Activated CD8-positive, alpha-beta memory T cell treated with anti-CD3 and anti-CD28 coated beads for 48 hours (primary cell): ENCODE results near the gene NDOR1.
A peak's percentile ranks its signal among the peaks of the same experiment; 100 is the strongest.
"Not testable (repeated sequence)": the region's sequence is repeated elsewhere in the genome, so short reads cannot be mapped to it uniquely, and the experiment has no call there.

Source experiments
- DNase-seq, 3 experiments: peaks; one replicate each; pipeline ENCODE4 v3.0.0-alpha.2; 2020; ENCODE audit warnings: low read depth in 2 of 3, low spot score in 2 of 3

NDOR1 gene

DNA sequence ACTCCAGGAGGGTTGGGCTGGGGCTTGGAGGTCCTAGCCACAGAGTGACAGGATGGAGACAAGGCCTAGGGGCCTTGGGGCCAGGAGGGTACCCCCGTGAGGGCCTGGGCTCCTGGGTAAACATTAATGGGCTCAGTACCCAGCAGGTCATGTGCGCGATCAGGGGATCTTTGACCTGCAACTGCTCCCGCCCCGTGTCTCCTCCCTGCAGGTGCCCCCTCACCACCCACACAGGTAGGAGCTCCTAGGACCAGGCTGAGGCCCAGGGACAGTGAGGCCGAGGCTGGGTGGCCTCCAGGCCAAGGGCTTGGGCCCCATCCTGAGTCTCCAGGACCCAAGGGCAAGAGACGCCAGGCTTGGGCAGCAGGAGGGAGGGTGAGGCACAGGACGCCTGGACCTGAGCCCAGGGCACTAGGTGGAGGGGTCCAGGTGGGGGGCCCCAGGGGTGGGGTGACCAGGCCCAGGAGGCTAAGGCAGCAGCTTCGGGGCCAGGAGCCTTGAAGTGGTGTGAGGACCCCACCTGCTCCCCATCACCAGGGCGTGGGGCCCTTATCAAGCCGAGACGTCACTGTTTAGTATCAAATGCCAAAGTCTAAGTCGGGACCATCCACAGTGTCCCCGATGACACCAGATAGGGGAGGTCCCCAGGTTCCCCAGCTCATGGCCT lies 25.3 kb downstream of the NDOR1 start, which contains the start of gene SLC34A3:
SLC34A3 (plus strand) TSS at position 197 of the 667 bp plus-strand sequence. CDS start 802 bp downstream, outside the sequence.
- no peak for DNase-seq

DNA sequence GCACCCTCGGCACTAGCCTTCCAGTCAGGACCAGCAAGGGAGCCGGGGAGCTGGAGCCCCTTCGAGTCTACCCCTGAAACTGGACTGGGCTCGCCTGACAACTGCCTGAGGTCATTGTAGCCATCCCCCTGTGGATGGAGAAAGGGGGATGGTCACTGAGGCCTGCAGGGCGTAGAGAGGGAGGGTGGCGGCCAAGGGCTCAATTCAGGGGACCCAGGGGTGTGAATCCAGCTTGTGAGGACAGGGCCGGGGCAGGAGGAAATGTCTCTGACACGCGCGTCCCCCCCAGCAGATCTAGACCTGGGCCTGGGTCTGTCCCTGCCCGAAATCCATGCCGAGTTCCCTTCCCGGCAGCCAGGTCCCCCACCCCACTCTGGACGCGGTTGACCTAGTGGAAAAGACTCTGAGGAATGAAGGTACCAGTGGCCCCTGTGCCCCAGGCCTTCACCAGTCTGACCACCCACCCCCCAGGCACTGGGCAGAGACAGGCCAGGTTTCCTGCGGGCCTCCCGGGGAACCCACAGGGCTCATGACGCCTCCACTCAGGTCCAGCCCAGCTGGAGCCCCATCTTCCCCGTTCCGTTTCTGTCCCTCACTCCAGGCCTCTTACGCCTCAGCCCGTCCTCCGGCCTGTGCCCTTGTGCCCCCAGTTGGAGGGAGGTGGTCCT lies 26.0 kb downstream of the NDOR1 start:
- DNase-seq = no peak

- no peak for DNase-seq
Observed at GRCh38 chr9:137232101-137232500, 26.6 kb downstream of the NDOR1 start.

DNA sequence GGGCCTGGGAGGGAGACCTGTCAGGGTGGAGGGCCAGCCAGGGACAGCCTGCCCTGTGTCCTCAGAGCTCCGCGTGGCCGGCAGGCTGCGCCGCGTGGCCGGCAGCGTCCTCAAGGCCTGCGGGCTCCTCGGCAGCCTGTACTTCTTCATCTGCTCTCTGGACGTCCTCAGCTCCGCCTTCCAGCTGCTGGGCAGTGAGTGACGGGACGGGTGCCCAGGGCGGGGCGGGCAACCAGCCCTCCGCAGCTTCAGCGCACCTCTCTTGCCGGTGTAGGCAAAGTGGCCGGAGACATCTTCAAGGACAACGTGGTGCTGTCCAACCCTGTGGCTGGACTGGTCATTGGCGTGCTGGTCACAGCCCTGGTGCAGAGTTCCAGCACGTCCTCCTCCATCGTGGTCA lies 27.0 kb downstream of the NDOR1 start:
- DNase-seq = no peak

DNA sequence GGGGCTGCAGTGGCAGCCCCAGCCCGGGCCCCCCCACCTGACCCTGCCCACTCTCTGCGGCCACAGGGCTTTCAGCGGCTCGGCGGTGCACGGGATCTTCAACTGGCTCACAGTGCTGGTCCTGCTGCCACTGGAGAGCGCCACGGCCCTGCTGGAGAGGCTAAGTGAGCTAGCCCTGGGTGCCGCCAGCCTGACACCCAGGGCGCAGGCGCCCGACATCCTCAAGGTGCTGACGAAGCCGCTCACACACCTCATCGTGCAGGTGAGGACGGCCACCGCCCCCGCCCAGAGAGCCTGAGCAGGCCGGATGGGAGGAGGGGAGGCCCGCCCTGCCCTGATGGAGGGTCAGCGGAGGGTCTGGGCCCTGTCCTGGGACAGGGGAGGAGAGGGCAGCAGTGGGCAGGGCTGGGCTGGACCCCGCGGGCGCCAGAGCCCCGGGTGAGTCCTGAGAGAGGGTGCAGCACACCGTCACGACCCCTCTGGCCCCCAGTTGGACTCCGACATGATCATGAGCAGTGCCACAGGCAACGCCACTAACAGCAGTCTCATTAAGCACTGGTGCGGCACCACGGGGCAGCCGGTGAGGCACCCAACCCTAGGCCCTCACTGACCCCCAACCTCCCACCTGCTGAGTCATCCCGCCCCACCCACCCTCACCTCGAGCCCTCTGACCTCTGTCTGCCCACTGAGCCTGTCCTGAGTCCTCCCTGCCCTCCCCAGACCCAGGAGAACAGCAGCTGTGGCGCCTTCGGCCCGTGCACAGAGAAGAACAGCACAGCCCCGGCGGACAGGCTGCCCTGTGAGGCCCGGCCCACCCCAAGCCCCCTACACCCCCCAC lies 27.9 kb downstream of the NDOR1 start:
- DNase-seq = no peak

GRCh38 chr9:137234055-137234697 lies 28.7 kb downstream of the NDOR1 start:
- no peak for DNase-seq

DNA sequence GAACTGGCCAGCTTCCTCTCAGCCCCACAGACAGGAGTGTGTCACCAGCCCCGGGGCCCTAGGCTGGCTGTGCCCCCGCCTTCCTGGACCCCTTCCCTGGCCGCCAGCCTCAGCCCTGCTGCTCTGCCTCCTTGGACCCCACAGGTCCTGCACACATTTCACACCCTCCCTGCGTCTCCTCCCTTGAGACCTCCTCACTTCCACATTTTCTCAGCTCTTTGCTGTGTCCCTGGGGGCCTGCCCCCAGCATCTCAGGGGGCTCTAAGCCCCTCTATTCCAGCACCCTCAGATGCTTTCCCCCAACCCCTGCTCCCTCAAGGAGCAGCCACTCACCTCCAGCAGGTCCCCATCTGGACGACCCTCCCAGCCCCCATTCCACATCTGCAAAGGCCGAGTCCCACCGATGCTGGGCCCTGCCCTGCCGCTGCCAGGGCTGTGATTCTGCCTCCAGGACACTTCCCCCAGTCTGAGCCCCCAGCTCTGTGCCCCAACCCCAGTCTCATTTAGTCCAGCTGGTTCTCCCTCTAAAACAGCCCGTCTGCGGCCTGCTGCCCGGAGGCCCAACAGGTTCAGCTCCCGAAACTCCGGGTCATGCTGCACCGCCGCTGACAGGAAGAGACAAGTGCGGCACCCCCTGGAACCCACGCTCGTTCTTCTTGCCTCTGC lies 29.4 kb downstream of the NDOR1 start:
- no peak for DNase-seq

GRCh38 chr9:137235424-137236237 lies 30.1 kb downstream of the NDOR1 start:
- DNase-seq = no peak

- peak; percentile 70 to 89 (median 87) for DNase-seq
Observed at GRCh38 chr9:137236238-137236935, 30.9 kb downstream of the NDOR1 start.

DNA sequence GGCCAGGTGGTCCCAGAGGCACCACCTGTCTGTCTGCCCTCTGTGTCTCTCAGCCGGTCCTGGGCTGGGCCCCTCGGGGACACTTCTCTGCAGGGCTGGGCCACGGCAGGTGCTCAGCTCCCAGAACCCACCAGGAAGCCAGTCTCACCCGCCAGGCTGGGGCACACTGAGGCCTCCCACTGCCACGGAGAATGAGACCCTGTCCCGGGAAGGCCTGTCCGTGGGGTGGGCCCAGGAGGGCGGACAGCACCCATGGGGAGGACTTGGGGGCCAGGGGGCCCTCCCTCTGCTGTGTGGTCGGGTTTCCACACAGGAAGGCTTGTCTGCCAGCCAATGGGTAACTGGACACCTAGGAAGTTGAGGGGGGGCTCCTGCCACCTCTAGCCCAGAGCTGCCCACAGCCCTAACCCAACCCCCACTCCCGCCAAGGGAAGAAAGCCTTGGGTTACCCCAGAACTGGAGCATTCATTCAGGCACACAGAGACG lies 31.5 kb downstream of the NDOR1 start:
- no peak for DNase-seq

GRCh38 chr9:137237759-137238726 lies 32.5 kb downstream of the NDOR1 start:
- no peak for DNase-seq

DNA sequence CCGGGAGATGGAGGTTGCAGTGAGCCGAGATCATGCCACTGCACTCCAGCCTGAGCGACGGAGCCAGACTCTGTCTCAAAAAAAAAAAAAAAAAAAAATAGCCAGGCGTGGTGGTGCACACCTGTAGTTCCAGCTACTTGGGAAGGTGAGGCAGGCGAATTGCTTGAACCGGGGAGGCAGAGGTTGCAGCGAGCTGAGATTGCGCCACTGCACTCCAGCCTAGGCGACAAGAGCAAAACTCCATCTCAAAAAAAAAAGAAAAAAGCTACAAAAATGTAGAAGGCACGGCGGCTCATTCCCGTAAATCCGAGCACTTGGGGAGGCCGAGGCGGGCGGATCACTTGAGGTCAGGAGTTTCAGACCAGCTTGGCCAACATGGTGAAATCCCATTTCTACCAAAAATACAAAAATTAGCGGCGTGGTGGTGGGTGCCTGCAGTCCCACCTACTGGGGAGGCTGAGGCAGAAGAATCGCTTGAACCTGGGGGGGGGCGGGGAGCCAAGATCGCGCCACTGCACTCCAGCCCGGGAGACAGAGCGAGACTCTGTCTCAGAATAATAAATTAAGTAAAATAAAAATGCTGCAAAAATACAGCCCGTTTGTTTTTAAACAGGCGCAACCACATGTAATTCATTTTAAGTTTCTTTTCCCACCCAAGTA lies 34.2 kb downstream of the NDOR1 start:
- not testable (repeated sequence) for DNase-seq

DNA sequence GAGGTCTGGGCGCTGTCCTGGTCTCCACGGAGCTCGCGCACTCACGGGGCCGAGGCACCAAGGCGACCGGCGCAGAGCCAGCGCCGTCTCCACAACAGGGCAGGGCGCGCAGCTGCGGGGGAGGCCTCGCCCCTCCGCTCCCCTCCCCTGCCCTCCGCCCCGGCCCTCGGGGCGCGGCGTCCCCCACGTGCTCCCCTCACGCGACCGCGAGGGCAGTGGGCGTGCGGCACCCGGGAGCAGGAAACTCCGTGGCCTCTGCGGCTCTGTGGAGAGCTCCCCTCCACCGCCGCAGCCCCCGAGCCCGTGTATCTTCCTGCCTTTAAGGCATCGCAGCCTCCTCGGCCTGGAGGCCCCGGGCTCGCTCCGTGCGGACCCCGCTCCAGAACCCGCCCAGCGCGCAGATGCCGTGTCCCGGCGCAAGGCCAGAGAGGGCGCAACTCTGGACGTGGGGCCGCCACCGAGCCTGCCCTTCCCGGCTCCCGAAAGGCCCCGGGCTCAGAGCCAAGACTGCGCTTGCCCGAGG lies 34.9 kb downstream of the NDOR1 start:
- DNase-seq = peak in 2 of 3 experiments; percentile 50 to 66

DNA sequence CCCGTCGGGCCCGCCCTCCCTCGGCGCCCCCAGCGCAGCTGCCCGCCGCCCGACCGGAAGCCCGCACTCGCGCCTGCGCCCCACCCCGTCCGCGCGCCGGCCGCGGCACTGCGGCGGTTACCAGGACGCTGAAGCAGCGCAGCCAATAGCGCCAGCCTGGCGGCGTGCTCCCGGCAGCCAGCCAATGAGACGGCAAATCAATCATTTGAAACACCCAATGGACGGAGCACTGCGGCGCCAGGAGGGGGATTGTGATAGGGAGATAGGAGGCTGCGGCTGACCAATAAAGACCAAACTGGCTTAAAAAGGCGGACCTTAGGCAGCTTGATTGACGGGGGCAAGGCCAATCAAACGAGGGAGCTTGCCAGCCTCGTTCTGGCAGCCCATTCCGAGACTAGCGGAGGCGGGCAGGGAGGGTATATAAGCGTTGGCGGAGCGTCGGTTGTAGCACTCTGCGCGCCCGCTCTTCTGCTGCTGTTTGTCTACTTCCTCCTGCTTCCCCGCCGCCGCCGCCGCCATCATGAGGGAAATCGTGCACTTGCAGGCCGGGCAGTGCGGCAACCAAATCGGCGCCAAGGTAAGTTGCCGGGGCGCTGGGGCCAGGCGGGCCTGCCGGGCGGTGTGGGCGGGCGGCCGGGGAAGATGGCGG lies 35.5 kb downstream of the NDOR1 start, which contains the start of gene TUBB4B:
TUBB4B (plus strand) TSS at position 447 of the 649 bp plus-strand sequence; CDS start at position 521, 74 bp downstream.
- DNase-seq = peak; percentile 85 to 98 (median 93)

GRCh38 chr9:137241490-137242268 lies 36.2 kb downstream of the NDOR1 start:
- DNase-seq = no peak
